Measurements from ENCODE around the gene VANGL1. TPM values are rescaled to one million over a fixed set of nuclear protein-coding genes. Genes with fewer than 3 reads are reported as not detected.

Gene VANGL1
- total and polyA plus RNA-seq, 3 experiments from 2014 or later, result 3.0 to 3.3 (median 3.2) TPM

DNA sequence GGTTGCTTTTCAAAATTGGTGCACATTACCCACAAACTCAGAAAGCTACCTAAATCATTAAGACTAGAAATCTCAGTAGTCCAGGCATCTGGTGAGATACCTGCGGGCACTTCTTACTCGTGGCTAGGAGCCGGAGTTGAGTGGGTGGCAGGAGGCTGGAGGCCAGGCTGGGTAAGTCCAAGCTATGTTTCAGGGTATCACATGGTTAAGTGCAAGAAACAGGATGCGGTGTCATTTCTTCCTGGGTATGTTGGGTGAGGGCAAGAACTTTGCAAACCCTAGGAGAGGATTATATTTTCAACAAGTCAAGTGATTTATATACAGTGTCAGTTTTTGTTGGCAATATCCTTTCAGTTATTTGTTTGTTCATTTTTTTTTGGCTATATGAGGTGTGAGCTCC is 41.0 kb downstream of the VANGL1 start:
- Mint-ChIP-seq H3K4me3 (no peak overlapping the region), H3K4me1 (no peaks in the 10 kb centered on the region), H3K27ac (no peak overlapping the region), H3K36me3 (peaks cover 0 to 7% (median 2%) of the 10 kb centered on the region in 3 donors), H3K9me3 (no peaks in the 10 kb centered on the region), H3K27me3 (no peaks in the 10 kb centered on the region)
- no peak for DNase-seq
- CTCF ChIA-PET, result no interaction called here
- H3K27me3 ChIP-seq (ENCODE audit: insufficient read depth, low read length, poor library complexity, severe bottlenecking), result no peaks in the 10 kb centered on the region
- no peaks in the 10 kb centered on the region for H3K4me1 ChIP-seq (ENCODE audit: insufficient read depth, low read length)
- POLR2A ChIA-PET, result no interaction called here
- H3K27ac ChIP-seq (ENCODE audit: low read depth, low read length), result no peak overlapping the region
- no peaks in the 10 kb centered on the region for H3K9me3 ChIP-seq (ENCODE audit: low read length)
- H3K4me3 ChIP-seq (ENCODE audit: low read length), result no peak overlapping the region
- peaks cover 6% of the 10 kb centered on the region for H3K36me3 ChIP-seq (ENCODE audit: insufficient read depth, low read length)

DNA sequence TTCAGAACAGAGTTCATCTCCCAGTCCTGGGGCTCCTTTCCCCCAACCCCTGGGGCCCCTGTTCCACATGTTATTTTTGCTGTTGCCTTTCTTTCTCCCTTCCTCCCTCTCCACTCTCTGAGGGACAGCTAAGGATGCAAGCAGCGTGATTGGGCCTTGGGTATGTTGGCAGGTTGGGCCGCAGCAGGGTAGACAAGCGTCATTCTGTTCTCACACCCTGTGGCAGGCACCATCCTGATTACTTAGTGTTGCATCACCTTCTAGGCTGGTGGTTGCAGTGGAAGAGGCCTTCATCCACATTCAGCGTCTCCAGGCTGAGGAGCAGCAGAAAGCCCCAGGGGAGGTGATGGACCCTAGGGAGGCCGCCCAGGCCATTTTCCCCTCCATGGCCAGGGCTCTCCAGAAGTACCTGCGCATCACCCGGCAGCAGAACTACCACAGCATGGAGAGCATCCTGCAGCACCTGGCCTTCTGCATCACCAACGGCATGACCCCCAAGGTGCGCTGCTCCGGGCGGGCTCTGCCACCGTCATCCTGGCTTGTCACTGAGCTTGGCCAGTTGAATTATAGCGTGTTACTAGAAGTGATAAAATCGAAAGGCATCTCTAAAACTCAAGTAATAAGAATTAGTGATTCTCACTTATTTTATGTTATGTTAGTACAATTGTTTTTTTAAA is 43.4 kb downstream of the VANGL1 start:
- H3K27me3 ChIP-seq (ENCODE audit: insufficient read depth, low read length, poor library complexity, severe bottlenecking), result no peaks in the 10 kb centered on the region
- Mint-ChIP-seq H3K27me3 (no peaks in the 10 kb centered on the region), H3K36me3 (peaks cover 0 to 7% (median 2%) of the 10 kb centered on the region in 3 donors), H3K4me1 (no peaks in the 10 kb centered on the region), H3K27ac (no peak overlapping the region), H3K9me3 (no peaks in the 10 kb centered on the region), H3K4me3 (no peak overlapping the region)
- H3K4me3 ChIP-seq (ENCODE audit: low read length), result no peak overlapping the region
- no peaks in the 10 kb centered on the region for H3K4me1 ChIP-seq (ENCODE audit: insufficient read depth, low read length)
- peaks cover 6% of the 10 kb centered on the region for H3K36me3 ChIP-seq (ENCODE audit: insufficient read depth, low read length)
- ChIA-PET CTCF (no interaction called here), POLR2A (no interaction called here)
- H3K9me3 ChIP-seq (ENCODE audit: low read length), result no peaks in the 10 kb centered on the region
- H3K27ac ChIP-seq (ENCODE audit: low read depth, low read length), result no peak overlapping the region
- DNase-seq, result no peak

DNA sequence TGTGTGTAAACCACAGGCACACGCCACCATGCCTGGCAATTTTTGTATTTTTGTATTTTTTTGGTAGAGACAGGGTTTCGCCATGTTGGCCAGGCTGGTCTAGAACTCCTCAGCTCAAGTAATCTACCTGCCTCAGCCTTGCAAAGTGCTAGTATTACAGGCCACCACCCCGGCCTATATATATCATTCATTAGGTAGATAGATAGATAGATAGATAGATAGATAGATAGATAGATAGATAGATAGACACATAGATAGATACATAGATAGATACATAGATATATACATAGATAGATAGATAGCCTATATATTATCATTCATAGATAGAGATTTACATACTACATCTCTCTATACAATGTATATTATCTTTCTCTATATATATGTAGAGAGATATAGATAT is 46.0 kb downstream of the VANGL1 start:
- no peaks in the 10 kb centered on the region for H3K9me3 ChIP-seq (ENCODE audit: low read length)
- no peaks in the 10 kb centered on the region for H3K27me3 ChIP-seq (ENCODE audit: insufficient read depth, low read length, poor library complexity, severe bottlenecking)
- Mint-ChIP-seq H3K4me1 (no peaks in the 10 kb centered on the region), H3K27me3 (no peaks in the 10 kb centered on the region), H3K36me3 (peaks cover 0 to 7% (median 3%) of the 10 kb centered on the region in 3 donors), H3K4me3 (no peak overlapping the region), H3K27ac (peak overlapping the region in 2 of 8 donors; percentile 29 to 65), H3K9me3 (no peaks in the 10 kb centered on the region)
- H3K27ac ChIP-seq (ENCODE audit: low read depth, low read length), result no peak overlapping the region
- DNase-seq, result no peak
- ChIA-PET POLR2A (no interaction called here), CTCF (no interaction called here)
- H3K4me1 ChIP-seq (ENCODE audit: insufficient read depth, low read length), result no peaks in the 10 kb centered on the region
- no peaks in the 10 kb centered on the region for H3K36me3 ChIP-seq (ENCODE audit: insufficient read depth, low read length)
- H3K4me3 ChIP-seq (ENCODE audit: low read length), result no peak overlapping the region

DNA sequence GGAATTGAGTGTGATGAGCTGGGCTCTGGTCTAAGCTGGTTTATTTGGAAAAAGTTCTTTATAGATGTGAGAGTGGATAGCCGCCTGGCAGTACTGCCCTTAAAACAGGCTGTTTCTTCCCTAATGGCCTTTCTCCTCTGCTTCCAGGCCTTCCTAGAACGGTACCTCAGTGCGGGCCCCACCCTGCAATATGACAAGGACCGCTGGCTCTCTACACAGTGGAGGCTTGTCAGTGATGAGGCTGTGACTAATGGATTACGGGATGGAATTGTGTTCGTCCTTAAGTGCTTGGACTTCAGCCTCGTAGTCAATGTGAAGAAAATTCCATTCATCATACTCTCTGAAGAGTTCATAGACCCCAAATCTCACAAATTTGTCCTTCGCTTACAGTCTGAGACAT is 49.2 kb downstream of the VANGL1 start:
- no peaks in the 10 kb centered on the region for H3K27me3 Mint-ChIP-seq
- Histone ChIP-seq H3K4me3 (ENCODE audit: low read length) (no peak overlapping the region), H3K27ac (ENCODE audit: low read depth, low read length) (no peak overlapping the region), H3K27me3 (ENCODE audit: insufficient read depth, low read length, poor library complexity, severe bottlenecking) (no peaks in the 10 kb centered on the region), H3K4me1 (ENCODE audit: insufficient read depth, low read length) (no peaks in the 10 kb centered on the region), H3K9me3 (ENCODE audit: low read length) (no peaks in the 10 kb centered on the region), H3K36me3 (ENCODE audit: insufficient read depth, low read length) (no peaks in the 10 kb centered on the region)
- no peak for DNase-seq
- CTCF ChIA-PET, result no interaction called here
- H3K27ac Mint-ChIP-seq, result no peak overlapping the region
- peaks cover 0 to 1% (median 0%) of the 10 kb centered on the region in 3 donors for H3K36me3 Mint-ChIP-seq
- no peaks in the 10 kb centered on the region for H3K4me1 Mint-ChIP-seq
- POLR2A ChIA-PET, result no interaction called here
- no peaks in the 10 kb centered on the region for H3K9me3 Mint-ChIP-seq
- no peak overlapping the region for H3K4me3 Mint-ChIP-seq

GRCh38 chr1:115692224-115692623 is 50.5 kb downstream of the VANGL1 start:
- H3K4me3 ChIP-seq (ENCODE audit: low read length), result no peak overlapping the region
- POLR2A ChIA-PET, result no interaction called here
- DNase-seq, result no peak
- Mint-ChIP-seq H3K4me3 (no peak overlapping the region), H3K9me3 (no peaks in the 10 kb centered on the region), H3K36me3 (peaks cover 0 to 1% (median 0%) of the 10 kb centered on the region in 3 donors), H3K27ac (no peak overlapping the region), H3K4me1 (no peaks in the 10 kb centered on the region), H3K27me3 (no peaks in the 10 kb centered on the region)
- no peak overlapping the region for H3K27ac ChIP-seq (ENCODE audit: low read depth, low read length)
- no peaks in the 10 kb centered on the region for H3K9me3 ChIP-seq (ENCODE audit: low read length)
- CTCF ChIA-PET, result no interaction called here
- H3K36me3 ChIP-seq (ENCODE audit: insufficient read depth, low read length), result no peaks in the 10 kb centered on the region
- H3K27me3 ChIP-seq (ENCODE audit: insufficient read depth, low read length, poor library complexity, severe bottlenecking), result no peaks in the 10 kb centered on the region
- H3K4me1 ChIP-seq (ENCODE audit: insufficient read depth, low read length), result no peaks in the 10 kb centered on the region

GRCh38 chr1:115694805-115695204 is 53.0 kb downstream of the VANGL1 start:
- Mint-ChIP-seq H3K36me3 (peaks cover 0 to 1% (median 0%) of the 10 kb centered on the region in 3 donors), H3K27me3 (peaks cover 0 to 3% of the 10 kb centered on the region in 2 donors), H3K9me3 (no peaks in the 10 kb centered on the region), H3K4me3 (no peak overlapping the region), H3K27ac (no peak overlapping the region), H3K4me1 (no peaks in the 10 kb centered on the region)
- no peak for DNase-seq
- POLR2A ChIA-PET, result no interaction called here
- Histone ChIP-seq H3K9me3 (ENCODE audit: low read length) (no peaks in the 10 kb centered on the region), H3K27ac (ENCODE audit: low read depth, low read length) (no peak overlapping the region), H3K4me1 (ENCODE audit: insufficient read depth, low read length) (no peaks in the 10 kb centered on the region), H3K27me3 (ENCODE audit: insufficient read depth, low read length, poor library complexity, severe bottlenecking) (no peaks in the 10 kb centered on the region), H3K36me3 (ENCODE audit: insufficient read depth, low read length) (no peaks in the 10 kb centered on the region), H3K4me3 (ENCODE audit: low read length) (no peak overlapping the region)
- CTCF ChIA-PET, result interaction anchor here (1.5 kb wide), 1 partner anchor 12 kb away, joined by 3 read pairs; no protein-coding TSS in a partner anchor

DNA sequence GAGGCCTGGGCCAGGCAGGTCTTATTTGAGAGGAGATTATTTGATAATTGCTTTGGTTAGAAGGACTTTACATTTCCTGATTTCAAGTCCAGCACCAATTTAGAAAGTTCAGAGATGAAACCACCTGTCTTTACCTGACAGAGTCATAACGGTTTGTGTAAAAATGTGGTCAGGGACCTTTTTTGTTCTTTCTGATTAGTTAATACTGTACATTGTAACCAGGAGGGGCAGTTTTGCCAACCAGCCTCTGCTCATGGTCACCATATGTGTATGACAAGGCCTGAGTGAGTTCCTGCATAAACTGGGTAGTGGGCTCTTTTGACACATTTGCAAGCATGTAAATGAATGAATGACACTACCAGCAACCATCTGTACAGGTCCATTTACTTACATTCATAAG is 55.8 kb downstream of the VANGL1 start:
- H3K4me3 ChIP-seq (ENCODE audit: low read length), result no peak overlapping the region
- no peaks in the 10 kb centered on the region for H3K9me3 ChIP-seq (ENCODE audit: low read length)
- no peaks in the 10 kb centered on the region for H3K36me3 Mint-ChIP-seq
- H3K4me1 Mint-ChIP-seq, result no peaks in the 10 kb centered on the region
- no peak overlapping the region for H3K27ac Mint-ChIP-seq
- CTCF ChIA-PET, result no interaction called here
- H3K27me3 ChIP-seq (ENCODE audit: insufficient read depth, low read length, poor library complexity, severe bottlenecking), result no peaks in the 10 kb centered on the region
- no peaks in the 10 kb centered on the region for H3K9me3 Mint-ChIP-seq
- no peak for DNase-seq
- peaks cover 7% of the 10 kb centered on the region in 2 donors for H3K27me3 Mint-ChIP-seq
- H3K27ac ChIP-seq (ENCODE audit: low read depth, low read length), result no peak overlapping the region
- H3K4me3 Mint-ChIP-seq, result no peak overlapping the region
- POLR2A ChIA-PET, result no interaction called here
- H3K36me3 ChIP-seq (ENCODE audit: insufficient read depth, low read length), result no peaks in the 10 kb centered on the region
- H3K4me1 ChIP-seq (ENCODE audit: insufficient read depth, low read length), result no peaks in the 10 kb centered on the region

DNA sequence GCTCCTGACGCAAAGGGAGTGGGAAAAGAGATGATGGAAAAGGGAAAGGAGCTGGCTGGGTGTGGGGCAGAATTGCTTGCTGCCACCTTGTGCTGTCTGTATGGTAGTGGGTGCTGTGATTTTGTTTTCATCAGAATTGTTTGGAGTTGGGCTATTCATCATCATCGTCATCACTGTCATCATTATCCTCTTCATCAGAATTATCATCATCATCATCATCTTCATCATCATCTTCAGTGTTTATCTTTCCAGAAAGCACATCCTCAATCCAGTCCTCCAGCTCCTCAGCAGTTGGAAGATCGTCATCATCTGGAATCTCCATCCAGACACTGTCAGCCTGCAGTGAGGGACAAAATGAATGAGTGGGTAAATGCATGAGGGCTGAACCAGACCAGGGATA is 59.3 kb downstream of the VANGL1 start:
- Histone ChIP-seq H3K27ac (ENCODE audit: low read depth, low read length) (no peak overlapping the region), H3K4me3 (ENCODE audit: low read length) (no peak overlapping the region), H3K27me3 (ENCODE audit: insufficient read depth, low read length, poor library complexity, severe bottlenecking) (no peaks in the 10 kb centered on the region), H3K4me1 (ENCODE audit: insufficient read depth, low read length) (no peaks in the 10 kb centered on the region), H3K36me3 (ENCODE audit: insufficient read depth, low read length) (no peaks in the 10 kb centered on the region), H3K9me3 (ENCODE audit: low read length) (no peaks in the 10 kb centered on the region)
- Mint-ChIP-seq H3K36me3 (no peaks in the 10 kb centered on the region), H3K27me3 (peaks cover 10 to 12% of the 10 kb centered on the region in 2 donors), H3K9me3 (no peaks in the 10 kb centered on the region), H3K4me3 (no peak overlapping the region), H3K4me1 (no peaks in the 10 kb centered on the region), H3K27ac (no peak overlapping the region)
- CTCF ChIA-PET, result no interaction called here
- DNase-seq, result no peak
- POLR2A ChIA-PET, result no interaction called here
